Hepatocyte (in vitro differentiated cells): Measurements from ENCODE around the gene VWA8.

Experiments used
- CTCF ChIP-seq: fragments of 200-600 bp; sonication (generic); IDR thresholded peaks from 2 replicates; pipeline ENCODE4 v1.5.1; 2016; ENCODE audit warnings: antibody characterized with exemption, mild to moderate bottlenecking; ENCODE audit not compliant: poor library complexity
- EZH2 ChIP-seq: fragments of 200-600 bp; sonication (generic); IDR thresholded peaks from 2 replicates; pipeline ENCODE4 v1.6.1; 2016; ENCODE audit warnings: antibody characterized with exemption, mild to moderate bottlenecking, borderline replicate concordance
- EZH2phosphoT487 ChIP-seq: fragments of 200-600 bp; sonication (generic); IDR thresholded peaks from one replicate; pipeline ENCODE4 v1.6.1; 2018; ENCODE audit warnings: antibody characterized with exemption, mild to moderate bottlenecking, low read depth, moderate library complexity; ENCODE audit not compliant: unreplicated experiment, severe bottlenecking

GRCh38 chr13:41973247-41973741, 12.4 kb upstream of the VWA8 start:
- TF ChIP-seq CTCF (no peak), EZH2 (no peak), EZH2phosphoT487 (no peak)
